H1 (cell line): ENCODE data around the gene SOST. TPM values are rescaled to one million over a fixed set of nuclear protein-coding genes. Genes with fewer than 3 reads are reported as not detected.

ENCODE experiments used
- ASH2L ChIP-seq: fragments of 200-600, 300-600 bp; sonication (generic); IDR thresholded peaks from one replicate; pipeline ENCODE4 v1.7.1; 2017; ENCODE audit warnings: low read length
- EZH2 ChIP-seq: fragments of 200-600 bp; sonication (generic); IDR thresholded peaks from 2 replicates; pipeline ENCODE4 v1.7.1; 2012; ENCODE audit warnings: low read depth, mild to moderate bottlenecking, moderate library complexity, low read length, inconsistent platforms; ENCODE audit not compliant: severe bottlenecking
- HDAC2 ChIP-seq, 2 experiments: fragments of 300-600 bp in 1 of 2; sonication (generic) in 1 of 2; IDR thresholded peaks; 2 replicates each; pipeline ENCODE4 v1.6.1; 2011 to 2012; ENCODE audit warnings: low read depth in 2 of 2, low read length in 2 of 2, mild to moderate bottlenecking in 2 of 2, moderate library complexity in 2 of 2, borderline replicate concordance in 1 of 2, inconsistent platforms in 1 of 2
- HDAC6 ChIP-seq: IDR thresholded peaks from one replicate; pipeline ENCODE4 v1.7.1; 2012; ENCODE audit warnings: low read depth, mild to moderate bottlenecking, inconsistent platforms, low read length, moderate library complexity
- JUN ChIP-seq: IDR thresholded peaks from 2 replicates; pipeline ENCODE4 v1.6.1; 2011; ENCODE audit warnings: low read depth, mild to moderate bottlenecking, improper control_type of control experiment, low read length
- KDM1A ChIP-seq: fragments of 200-600, 300-600 bp; sonication (generic); IDR thresholded peaks from 2 replicates; pipeline ENCODE4 v1.7.1; 2016; ENCODE audit warnings: mild to moderate bottlenecking, low read length, borderline replicate concordance
- POLR2A ChIP-seq, 2 experiments: IDR thresholded peaks; 1 replicate in 1 of 2; 2 replicates in 1 of 2; pipeline ENCODE4 v1.6.1; 2011; ENCODE audit warnings: low read depth in 2 of 2, low read length in 2 of 2, mild to moderate bottlenecking in 2 of 2; ENCODE audit errors: control extremely low read depth in 1 of 2
- RAD21 ChIP-seq, 2 experiments: IDR thresholded peaks in 1 of 2; conservative IDR thresholded peaks in 1 of 2; 2 replicates each; pipeline ENCODE4 v1.6.1; 2011; ENCODE audit warnings: low read depth in 2 of 2, low read length in 2 of 2, improper control_type of control experiment in 1 of 2, inconsistent platforms in 1 of 2, mild to moderate bottlenecking in 1 of 2, moderate library complexity in 1 of 2
- TBP ChIP-seq: IDR thresholded peaks from 2 replicates; pipeline ENCODE4 v1.6.1; 2011; ENCODE audit warnings: low read depth, low read length, improper control_type of control experiment
- polyA plus RNA-seq, 7 experiments: library from polyadenylated mRNA; depleted of rRNA in 3 of 7; stranded (reverse) in 5 of 7; unstranded in 2 of 7; fragments of >200 nt in 5 of 7; fragments of 200-250 nt in 2 of 7; gene quantifications; 1 replicate in 5 of 7; 2 replicates in 1 of 7; 4 replicates in 1 of 7; pipeline versions ENCODE4 v1.2.1 to v1.2.3, GENCODE V29; 2011 to 2013; ENCODE audit warnings: missing spikeins in 2 of 7, mixed read lengths in 2 of 7
- total RNA-seq: library from RNA; stranded (reverse); fragmentation: NEBNext Ultra II Directional; extraction: Animal tissue kit (Norgen Biotek cat#: 25700); gene quantifications from 2 replicates; pipeline ENCODE4 v1.2.1, GENCODE V29; 2021

SOST gene
- total and polyA plus RNA-seq, 2 of the 8 experiments (the other 6 are each of a cell fraction or from before 2014, with no cell fraction given), result 0.08 TPM; not detected in 1

- no peak for TF ChIP-seq HDAC2 (IDR thresholded peaks at IDR 0.05; ENCODE audit: borderline replicate concordance in 1 of 2, low read depth in 2 of 2, low read length in 2 of 2)
- no peak for TF ChIP-seq TBP
- TF ChIP-seq ASH2L, result no peak
- no peak for TF ChIP-seq KDM1A
- no peak for TF ChIP-seq EZH2
- TF ChIP-seq RAD21 (IDR thresholded peaks at IDR 0.05 in 1 of 2, conservative IDR thresholded peaks at IDR 0.05 in 1 of 2; ENCODE audit: low read depth in 2 of 2, low read length in 2 of 2), result peak; percentile 80 to 85
- no peak for TF ChIP-seq JUN
- TF ChIP-seq POLR2A (IDR thresholded peaks at IDR 0.05; ENCODE audit: control extremely low read depth in 1 of 2, low read depth in 2 of 2, low read length in 2 of 2), result no peak
- TF ChIP-seq HDAC6, result no peak
Measured at GRCh38 chr17:43790311-43790940, 31.8 kb upstream of the SOST start (continued).
